ENCODE measurements around the gene OR2V2.
"Not testable (repeated sequence)": the region's sequence is repeated elsewhere in the genome, so short reads cannot be mapped to it uniquely, and the experiment has no call there.

DNA sequence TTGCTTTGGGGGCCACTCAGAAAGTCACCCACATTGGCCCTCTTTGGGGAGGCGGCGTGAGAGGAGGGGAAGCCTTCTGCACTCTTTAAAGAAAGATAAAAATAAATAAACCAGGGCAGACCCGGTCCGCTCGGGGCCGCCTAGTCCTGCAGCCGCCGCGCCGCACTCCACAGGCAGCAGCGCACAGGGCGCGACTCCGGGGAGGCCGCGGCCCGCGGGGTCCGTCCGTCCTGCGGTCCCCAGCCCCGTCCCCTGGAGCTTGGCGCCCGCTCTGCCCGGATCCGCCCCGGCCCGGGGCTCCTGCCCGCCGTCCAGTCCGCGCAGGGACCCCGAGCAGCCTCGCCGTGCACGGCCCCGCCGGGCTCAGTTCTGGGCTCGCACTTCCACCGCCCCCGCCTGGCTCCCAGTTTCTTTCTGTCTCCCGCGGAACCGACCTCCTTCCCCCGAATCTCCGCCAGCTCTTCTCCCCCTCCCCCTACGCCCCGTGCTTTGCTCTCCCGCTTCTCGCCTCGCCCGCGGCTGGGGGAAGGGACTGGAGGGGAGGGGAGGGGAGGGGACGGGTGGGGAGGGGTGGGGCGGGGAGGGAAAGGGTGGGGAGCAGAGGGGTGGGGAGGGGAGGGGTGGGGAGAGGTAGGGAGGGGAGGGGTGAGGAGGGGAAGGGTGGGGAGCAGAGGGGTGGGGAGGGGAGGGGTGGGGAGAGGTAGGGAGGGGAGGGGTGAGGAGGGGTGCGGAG is 49.5 kb upstream of the OR2V2 start:
- not testable (repeated sequence) for TF ChIP-seq CTCF, POLR2A (IDR thresholded peaks at IDR 0.05)
